Non-pigmented ciliary epithelial cell (primary cell): Measurements from ENCODE around the gene PRKD1.

Experiments
- DNase-seq: peaks from one replicate; pipeline ENCODE4 v3.0.0-alpha.2; 2010; ENCODE audit warnings: low read depth

Gene PRKD1

GRCh38 chr14:29927376-29928116, at the start of gene PRKD1:
Gene PRKD1 (minus strand): TSS chr14:29927847.
- no peak for DNase-seq

GRCh38 chr14:29971101-29971500, 43.5 kb upstream of the PRKD1 start:
- DNase-seq, result no peak

GRCh38 chr14:29955087-29955486, 27.4 kb upstream of the PRKD1 start:
- DNase-seq, result no peak

GRCh38 chr14:29953501-29953900, 25.9 kb upstream of the PRKD1 start:
- no peak for DNase-seq

GRCh38 chr14:29944091-29944490, 16.4 kb upstream of the PRKD1 start:
- no peak for DNase-seq

GRCh38 chr14:29941401-29941800, 13.8 kb upstream of the PRKD1 start:
- no peak for DNase-seq

- no peak for DNase-seq
Observed at GRCh38 chr14:29940482-29940881, 12.8 kb upstream of the PRKD1 start.

GRCh38 chr14:29937116-29937515, 9.5 kb upstream of the PRKD1 start:
- DNase-seq, result no peak

GRCh38 chr14:29930283-29930682, 2.6 kb upstream of the PRKD1 start:
- DNase-seq, result no peak

- DNase-seq, result no peak
Observed at GRCh38 chr14:29928117-29928640, 532 bp upstream of the PRKD1 start.

- no peak for DNase-seq
Observed at GRCh38 chr14:29926701-29927375, 809 bp downstream of the PRKD1 start.

GRCh38 chr14:29926228-29926627, 1.4 kb downstream of the PRKD1 start:
- no peak for DNase-seq

GRCh38 chr14:29925736-29926135, 1.9 kb downstream of the PRKD1 start:
- DNase-seq, result no peak

GRCh38 chr14:29925101-29925722, 2.4 kb downstream of the PRKD1 start:
- DNase-seq, result no peak

- no peak for DNase-seq
Observed at GRCh38 chr14:29919845-29920244, 7.8 kb downstream of the PRKD1 start.

- no peak for DNase-seq
Observed at GRCh38 chr14:29918981-29919380, 8.7 kb downstream of the PRKD1 start.

- no peak for DNase-seq
Observed at GRCh38 chr14:29913566-29913965, 14.1 kb downstream of the PRKD1 start.

GRCh38 chr14:29911810-29912209, 15.8 kb downstream of the PRKD1 start:
- no peak for DNase-seq

- no peak for DNase-seq
Observed at GRCh38 chr14:29908652-29909577, 18.7 kb downstream of the PRKD1 start.

GRCh38 chr14:29906256-29906870, 21.3 kb downstream of the PRKD1 start:
- DNase-seq, result no peak

- no peak for DNase-seq
Observed at GRCh38 chr14:29905543-29905942, 22.1 kb downstream of the PRKD1 start.
